HG03457 (cell line): Measurements from ENCODE around the gene CMIP.

Experiments
- ATAC-seq: cut with Tn5 transposase; IDR thresholded peaks from one replicate; pipeline ENCODE4 v1.9.1; 2021; ENCODE audit warnings: moderate number of reproducible peaks; ENCODE audit not compliant: unreplicated experiment

Gene CMIP

DNA sequence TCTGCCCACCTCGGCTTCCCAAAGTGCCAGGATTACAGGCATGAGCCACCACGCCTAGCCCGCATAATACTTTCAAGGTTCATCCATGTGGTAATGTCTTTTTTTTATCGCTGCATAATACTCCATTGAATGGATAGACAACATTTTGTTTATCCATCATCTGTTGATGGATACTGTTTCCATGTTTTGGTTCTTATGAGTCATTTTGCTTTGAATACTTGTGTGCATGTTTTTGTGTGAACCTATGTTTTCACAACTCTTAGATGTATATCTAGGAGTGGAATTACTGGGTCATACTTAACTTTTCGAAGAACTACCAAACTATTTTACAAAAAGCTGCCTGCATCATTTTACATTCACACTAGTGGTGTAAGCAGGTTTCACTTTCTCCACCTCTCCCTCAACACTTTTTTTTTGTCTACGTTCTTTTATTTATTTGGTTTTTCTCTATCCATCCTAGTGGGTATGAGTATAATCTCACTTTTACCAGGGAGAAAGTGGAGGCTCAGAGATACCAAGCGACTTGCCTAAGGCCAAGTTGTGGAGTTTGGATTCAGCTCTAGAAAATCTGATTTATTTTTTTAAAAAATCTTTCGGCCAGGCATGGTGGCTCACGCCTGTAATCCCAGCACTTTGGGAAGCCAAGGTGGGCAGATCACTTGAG, 151.2 kb downstream of the CMIP start:
- no peak for ATAC-seq

DNA sequence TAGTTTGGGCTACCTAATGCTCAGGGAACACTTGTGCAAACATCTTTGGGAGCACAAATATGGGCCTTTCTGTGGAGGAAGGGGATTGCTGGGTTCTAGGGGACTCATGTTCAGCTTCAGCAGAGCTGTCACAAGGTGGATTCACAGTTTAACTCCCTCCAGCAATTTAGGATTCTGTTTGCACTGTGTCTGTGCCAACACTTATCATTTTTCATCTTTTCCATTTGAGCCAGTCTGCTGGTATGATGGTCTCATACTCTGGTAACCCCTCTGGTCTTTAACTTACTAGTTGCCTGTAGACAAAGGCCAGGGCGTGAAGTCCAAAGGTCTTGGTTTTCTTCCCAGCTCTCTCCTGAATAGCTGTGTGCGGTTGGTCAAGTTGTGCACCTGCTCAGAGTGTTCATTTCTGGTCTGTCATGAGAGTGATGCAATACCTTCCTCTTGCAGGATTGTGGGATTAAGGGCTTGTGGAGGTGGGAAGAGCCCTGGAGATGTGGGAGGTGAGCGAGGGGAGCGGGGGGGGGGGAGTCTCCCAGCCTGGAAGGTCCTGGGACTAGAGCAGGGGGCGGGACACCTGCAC, 152.6 kb downstream of the CMIP start:
- no peak for ATAC-seq

DNA sequence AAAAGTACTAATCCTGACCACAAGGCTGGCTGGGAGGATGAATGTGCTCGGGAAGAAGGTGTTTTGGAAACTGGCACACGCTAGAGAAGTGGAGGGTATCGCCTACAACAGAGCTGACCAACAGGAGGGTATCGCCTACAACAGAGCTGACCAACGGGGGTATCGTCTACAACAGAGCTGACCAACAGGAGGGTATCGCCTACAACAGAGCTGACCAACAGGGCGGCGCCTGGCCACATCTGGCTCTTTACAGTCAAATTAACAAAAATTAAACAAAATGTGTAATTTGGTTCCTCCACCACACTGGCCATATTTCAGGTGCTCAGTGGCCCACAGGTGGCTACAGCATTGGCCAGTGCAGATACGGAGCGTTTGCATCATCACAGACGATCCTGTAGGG, 153.5 kb downstream of the CMIP start:
- ATAC-seq, result no peak

DNA sequence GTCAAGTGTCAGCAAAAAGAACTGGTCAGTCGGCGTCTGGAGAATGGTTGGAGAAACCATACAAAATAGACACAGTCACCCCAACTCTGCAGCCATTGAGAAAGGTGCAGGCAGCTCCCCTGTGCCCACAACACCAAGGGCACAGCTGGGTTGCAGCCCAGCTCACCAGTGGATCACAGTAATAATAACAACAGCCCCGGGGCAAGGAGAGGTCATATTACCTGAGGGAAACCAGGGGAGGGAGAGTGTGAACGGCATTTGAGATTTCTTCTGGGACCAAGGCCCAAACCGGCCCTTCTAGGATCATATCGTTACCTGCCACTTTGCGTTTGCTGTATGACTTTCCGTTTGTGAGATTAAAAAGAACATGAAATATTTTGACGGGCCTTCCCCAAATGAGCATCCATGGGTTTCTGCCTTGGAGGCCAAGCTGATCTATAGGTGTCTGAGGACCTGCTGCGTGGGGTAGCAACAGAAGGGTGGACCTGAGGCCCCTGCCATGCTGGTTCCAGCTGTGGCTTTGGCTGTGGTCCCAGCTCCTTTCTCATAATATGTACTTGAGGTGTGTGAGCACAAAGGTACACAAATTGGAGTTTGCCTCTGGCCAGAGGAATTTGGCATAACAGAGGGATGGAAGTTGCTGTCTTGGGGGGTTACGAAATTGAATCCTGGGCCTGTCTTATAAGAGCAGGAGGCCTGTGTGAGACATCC, 154.6 kb downstream of the CMIP start:
- ATAC-seq, result no peak

DNA sequence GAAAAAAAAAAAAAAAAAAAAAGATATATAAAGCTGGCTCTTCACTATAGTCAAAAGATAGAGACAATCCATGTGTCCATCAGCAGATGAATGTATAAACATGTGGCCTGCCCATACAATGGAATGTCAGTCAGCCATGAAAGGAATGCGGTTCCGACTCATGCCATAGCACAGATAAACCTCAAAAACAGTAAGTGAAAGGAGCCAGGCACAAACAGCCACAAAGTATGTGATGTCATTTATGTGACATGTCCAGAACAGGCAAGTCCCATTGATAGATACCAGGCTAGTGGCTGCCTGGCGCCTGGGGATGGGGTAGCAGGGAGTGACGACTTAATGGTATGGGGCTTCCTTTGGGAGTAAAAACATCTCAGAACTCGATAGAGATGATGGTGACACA, 155.7 kb downstream of the CMIP start:
- ATAC-seq, result no peak

DNA sequence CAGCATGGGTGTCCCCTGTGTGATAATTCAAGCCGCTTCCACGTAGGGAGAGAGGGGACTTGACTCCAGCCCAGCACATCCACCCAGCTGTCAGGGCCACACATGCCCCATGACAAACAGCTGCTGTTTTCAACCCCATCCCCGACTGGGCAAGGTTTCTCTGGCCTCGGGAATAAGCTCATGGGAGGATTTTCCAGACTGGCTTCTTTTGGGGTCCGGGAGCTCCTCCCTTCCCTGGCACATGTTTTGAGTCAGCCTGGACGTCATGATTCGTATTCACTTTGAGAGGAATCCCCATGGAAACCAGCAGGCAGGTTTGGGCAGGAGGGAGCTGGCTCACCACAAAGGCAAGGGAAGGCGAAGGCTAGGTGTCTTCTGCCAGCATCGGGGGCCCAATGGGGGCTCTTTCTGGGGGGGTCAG, 156.4 kb downstream of the CMIP start:
- no peak for ATAC-seq

DNA sequence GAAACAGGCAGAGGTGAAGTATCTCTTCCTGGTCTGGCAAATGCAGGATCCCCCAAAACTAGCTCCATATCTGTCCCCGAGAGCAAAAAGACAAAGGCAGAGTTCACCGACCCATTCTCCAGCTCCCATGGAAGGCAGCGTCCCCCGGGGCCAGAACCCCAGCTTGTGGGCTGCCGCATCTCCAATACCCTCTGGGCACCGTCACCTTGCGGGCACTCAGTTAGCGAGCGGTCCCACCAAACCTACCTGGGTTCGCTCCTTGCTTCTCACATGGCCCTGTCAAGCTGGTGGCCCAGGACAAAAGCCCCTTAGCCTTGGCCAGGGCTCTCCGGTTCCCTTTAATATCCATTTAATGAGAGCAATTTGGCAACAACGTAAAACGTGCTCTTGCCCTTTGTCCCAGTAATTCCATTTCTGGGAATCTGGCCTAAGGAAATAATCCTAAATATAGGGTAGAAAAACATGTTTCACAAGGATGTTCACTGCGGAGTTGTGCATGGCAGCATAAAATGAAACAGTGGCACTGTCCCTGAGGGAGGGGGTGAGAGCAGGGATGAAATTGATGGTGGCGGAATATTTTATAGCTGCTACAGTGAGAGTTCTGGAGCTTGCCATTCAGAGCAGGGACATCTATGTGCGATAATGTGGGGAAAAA, 157.1 kb downstream of the CMIP start:
- ATAC-seq, result no peak

DNA sequence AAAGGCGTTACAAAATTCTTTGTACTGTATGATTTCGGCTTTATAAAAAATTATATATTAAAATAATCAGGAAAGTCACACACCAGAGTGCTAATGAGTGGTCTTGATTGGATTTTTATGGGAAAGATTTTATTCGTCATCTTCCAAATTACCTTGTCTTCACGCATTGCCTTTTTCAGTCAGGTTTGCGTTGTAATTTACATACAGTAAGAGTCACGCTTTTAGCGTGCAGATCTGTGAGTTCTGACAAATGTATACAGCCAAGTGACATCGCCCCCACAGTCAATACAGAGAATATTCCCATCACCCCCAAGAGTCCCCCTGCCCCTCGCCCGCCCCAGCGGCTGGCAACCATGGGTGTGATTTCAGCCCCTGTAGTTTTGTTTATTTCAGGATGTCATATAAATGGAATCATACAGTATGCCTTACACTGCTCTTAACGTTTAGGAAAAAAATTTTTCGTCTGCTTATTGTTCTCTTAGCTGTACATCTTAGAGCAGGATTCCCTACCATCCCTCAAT, 157.7 kb downstream of the CMIP start:
- ATAC-seq, result no peak

DNA sequence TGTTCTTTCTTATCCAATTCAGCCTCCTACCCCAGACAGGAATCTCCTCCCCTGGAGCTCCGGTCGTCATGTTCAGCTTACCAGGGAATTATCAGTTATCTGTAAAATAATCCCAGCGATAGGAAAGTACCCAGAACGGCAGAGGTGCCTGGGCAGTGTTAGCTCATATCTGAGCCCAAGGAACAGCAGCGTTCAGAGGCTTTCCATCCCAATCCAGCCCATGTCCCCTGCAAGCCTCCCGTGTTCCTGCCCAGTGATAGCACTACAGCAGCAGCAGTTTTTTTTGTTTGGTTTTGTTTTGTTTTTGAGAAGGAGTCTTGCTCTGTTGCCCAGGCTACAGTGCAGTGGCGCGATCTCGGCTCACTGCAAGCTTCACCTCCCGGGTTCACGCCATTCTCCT, 158.2 kb downstream of the CMIP start:
- ATAC-seq, result no peak

DNA sequence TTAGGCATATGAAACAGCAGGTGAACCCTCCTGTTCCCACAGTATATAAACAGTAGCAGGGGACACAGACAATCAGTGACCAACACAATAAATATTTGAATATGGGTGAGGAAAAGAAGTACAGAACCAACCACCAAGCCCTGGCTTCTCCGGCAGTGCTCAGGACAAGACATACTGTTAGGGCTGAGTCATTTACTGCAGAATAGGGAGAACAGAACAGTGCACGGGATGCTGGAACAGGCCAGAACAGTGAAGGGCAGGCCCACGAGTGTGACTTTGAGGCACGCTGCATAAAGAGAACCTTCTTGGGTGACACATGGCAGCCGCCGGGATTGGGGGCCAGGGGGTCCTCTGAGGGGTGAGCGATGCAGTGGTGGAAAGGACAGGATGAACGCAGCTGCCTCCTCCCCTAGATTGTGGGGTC, 160.4 kb downstream of the CMIP start:
- no peak for ATAC-seq

DNA sequence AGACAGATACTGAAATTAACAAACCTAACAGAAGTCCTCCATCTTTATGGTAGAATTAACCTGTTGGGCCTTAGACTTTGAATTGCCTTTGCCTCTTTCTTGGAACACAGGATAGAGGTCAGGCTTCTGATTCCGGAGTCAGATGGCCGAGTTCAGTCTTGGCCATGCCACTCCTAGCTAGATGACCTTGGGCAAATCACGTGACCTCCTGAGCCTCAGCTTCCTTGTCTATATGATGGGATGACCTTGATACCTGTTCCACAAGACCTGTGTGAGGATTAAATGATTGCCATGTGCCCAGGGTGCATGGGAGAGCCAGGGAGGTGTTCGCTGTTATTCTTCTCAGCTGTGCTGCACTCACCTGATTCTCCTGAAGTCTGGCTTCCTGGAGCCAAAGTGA, 161.4 kb downstream of the CMIP start:
- no peak for ATAC-seq

DNA sequence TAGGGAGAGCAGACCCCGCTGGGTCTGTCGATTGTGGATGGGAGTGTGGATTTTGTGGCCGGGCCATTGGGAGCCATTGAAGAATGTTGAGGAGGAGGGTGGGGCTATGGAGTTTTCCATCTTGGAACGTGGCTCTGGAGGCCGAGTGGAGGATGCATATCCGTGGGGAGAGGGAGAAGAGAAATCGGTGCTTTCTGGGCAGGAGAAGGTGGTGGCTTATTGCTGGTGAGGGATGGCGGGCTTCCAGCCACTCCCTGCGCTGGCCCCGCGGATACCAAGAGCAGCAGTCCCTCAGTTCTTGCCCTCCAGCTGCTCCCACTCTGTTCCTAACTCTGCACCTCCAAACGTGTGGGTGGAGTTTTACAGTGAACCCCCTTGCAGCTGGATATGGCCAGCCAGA, 162.4 kb downstream of the CMIP start:
- ATAC-seq, result no peak

DNA sequence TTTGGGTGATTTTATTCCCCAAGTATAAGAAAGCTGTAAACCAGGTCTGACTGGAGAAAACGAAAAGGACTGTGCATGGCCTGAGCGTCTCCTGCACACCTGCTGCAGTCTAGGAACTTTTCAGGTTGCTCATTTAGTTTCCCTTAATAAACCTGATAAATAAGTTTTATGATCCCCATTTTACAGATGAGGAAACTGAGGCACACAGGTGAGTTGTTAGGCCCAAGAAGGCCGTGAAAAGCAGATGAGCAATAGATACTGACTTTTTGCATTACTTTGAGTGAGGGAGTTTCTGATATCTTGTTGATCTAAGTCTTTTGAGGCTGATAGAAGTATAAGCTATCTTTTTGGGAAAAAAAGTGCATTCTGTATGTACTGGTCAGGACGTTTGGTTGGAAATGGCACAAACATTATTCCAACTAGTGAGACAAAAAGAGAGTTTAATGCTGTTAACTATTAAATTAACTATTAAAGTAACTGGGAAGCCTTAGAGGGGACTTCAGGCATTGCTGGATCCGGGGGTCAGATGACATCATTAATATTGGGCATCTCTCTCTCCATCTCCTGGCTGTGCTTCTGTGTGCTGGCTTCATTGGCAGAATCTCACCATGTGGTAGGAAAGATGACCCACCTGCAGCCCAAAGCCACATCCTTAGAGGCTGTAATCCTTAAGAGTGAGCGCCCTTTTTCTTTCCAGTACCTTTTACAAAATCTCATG, 163.4 kb downstream of the CMIP start:
- no peak for ATAC-seq

DNA sequence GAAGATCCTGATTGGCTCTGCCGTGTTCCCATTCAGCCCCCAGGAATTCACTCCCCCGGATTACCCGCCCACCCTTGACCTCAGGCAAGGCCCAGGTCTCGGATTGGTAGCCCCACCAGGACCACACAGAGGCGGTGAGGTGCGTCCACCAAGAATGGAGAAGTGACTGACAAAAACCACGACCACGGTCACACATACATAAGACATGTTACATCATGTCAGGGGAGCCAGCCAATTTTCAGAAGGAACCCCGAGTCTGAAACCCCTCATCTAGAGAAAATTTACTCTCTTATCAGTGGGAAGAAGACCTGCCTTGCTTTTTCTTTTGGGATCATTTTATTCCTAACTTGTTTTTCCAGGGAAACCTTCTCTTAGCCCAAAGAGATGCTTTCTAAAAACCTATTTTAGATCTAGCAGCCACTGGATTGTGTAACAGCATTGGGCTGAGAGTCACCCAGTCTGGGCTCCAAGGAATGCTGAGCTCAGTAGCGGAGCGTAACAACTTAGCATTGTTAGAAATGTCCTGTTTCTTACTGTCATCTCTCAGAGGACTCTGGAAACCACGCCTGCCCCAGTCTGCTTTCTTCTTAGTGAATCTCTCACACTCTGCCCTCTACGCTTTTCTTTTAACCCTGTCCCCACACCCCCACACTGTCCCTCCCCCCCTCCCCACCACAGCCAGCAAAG, 164.1 kb downstream of the CMIP start:
- ATAC-seq, result no peak

DNA sequence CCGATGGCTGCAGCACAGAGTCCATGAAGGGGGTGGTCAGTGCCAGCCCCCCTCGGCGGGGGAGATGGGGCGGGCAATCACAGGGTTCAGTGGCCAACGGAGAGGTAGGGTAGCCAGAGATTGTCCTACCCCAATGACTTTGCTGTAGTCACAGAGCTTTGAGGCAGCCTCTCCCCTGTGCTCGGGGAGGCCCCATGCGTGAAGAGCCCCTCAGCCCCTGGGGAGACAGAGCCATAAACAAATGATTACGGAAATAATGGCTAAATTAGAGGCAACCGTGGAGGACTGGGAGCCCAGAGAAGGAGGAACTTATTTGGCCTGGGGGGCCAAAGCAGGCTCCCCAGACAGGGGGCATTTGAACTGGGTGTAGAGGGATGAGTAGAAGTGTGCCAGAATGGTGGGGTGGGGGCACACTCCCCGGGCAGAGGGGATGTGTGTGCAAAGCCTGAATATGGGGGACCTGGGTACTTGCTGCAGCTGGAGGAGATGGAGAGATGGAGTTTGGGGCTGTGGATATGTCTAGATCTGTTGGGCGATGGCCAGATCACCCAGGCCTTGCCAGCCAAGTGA, 164.8 kb downstream of the CMIP start:
- no peak for ATAC-seq

DNA sequence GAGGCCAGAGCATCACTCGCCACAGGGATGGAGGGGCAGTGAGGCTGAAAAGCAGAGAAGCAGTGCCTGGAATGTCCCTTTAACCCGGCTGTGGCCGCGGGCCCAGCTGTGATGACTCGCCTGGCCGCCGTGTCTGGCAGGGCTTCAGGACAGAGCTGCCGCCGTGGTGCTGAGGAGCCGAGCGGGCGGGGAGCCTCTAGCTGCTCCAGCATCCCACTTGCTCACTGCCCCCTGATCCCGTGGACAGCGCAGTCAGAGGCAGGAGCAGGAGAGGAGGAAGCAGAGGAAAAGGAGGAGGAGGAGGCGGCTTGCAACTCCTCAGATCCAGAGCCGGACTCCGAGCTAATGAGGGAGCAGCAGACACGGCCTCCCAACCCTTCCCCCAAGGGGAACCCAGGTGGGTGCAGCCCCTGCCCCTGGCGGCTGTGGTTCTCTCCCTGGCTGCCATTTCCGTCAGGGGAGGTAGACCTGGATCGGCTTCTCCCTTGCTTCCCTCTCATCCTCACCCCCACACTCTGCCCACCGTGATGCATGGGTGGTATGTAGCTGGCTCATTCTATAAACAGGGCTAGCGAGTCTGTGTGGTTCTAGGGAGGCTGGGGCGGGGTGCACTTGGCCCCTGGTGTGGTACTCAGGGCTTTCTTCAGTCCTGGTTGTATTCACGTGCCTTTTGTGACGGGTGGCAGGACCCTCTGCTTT, 165.7 kb downstream of the CMIP start:
- ATAC-seq, result no peak

DNA sequence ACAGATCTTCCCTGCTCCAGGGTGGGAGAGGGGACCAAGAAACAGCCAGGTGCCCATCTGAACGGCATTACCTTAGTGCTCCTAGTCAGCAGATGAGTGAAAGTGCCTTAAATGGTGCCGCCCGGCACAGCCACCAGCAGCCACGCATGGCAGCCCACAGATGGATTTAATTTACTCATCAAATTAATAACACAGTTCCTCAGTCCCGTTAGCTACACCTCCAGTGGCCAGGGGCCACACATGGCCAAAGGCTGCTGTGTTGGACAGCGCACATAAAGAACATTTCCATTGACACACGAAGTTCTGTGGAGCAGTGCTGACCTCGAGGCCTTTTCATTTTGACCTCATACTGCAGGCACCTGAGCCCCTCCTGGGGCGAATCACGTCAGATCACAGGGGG, 166.3 kb downstream of the CMIP start:
- no peak for ATAC-seq

DNA sequence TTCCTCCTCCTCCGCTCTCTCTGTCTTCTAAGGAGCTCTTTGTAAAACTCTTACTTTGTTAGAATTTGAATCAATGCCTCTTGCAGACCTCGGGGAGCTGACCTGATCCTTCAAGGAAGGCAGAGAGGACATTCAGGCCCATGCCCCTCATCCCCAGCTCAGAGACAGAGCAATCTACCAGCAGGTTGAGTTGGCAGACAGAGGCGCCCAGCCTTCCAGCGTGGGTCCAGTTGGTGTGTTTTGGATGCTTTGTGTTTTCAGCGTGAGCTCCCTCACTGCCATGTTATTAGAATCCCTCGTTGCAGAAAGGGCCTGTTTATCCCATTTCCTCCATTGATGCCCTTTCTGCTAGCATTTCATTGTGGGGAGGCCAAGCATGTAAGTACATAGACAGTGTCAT, 167.1 kb downstream of the CMIP start:
- no peak for ATAC-seq

DNA sequence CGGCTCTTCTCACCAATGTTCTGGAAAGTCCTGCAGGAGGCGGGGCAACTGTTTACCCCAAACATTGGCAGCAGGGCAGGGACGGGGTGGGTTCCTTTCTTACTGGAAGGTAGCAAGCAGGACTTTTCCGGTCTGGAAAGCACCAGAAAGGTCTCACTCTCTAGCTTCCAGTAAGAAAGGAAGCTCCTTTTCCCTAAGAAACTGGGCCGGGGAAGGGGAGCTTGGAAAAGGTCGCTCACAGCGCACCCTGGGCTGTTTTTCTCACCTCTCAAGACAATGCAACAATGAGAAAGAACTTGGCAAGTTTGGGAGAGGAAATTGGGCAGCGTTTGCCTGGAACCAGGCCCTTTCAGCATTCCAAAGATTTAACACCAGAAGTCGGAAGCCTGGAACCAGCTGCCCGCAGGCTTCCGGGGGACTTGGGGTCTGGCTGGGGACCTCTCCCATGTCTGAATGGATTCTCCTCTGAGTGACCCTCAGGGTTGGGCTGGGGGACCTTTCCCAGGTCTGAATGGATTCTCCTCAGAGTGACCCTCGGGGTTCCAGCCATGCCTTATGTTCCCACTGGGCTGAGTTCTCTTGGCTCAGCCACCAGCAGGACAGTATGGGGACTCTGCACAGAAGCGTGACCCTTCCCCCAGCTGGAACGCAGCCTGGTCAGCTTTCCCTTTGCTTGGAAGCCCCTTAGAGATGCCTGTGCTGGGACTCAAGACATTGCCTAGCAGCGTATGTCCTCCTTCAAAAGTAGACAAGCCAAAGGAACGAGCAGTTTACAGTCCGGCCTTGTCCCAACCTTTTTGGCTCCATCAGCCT, 167.9 kb downstream of the CMIP start:
- no peak for ATAC-seq
